ENCODE measurements around the gene POLR3G.

DNA sequence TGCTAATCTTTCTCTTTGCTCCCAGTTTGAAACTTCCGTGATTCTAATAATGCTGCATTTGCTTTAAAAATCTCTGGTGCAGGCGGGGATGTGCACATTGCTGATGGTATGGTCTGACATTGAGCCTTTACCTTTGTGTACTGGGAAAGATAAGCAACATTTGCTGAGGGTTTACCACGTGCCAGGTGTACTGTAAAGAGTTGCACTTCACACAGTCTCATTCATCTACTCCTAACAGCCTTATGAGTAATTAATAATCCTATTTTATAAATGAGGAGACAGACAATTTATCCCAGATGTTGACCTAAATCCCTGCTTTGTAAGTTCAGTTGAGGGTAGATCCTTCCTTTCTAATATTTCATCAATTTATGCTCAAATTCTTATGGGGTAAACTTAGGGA is 83.2 kb downstream of the POLR3G start:
- TF ChIP-seq, protein P1, sequence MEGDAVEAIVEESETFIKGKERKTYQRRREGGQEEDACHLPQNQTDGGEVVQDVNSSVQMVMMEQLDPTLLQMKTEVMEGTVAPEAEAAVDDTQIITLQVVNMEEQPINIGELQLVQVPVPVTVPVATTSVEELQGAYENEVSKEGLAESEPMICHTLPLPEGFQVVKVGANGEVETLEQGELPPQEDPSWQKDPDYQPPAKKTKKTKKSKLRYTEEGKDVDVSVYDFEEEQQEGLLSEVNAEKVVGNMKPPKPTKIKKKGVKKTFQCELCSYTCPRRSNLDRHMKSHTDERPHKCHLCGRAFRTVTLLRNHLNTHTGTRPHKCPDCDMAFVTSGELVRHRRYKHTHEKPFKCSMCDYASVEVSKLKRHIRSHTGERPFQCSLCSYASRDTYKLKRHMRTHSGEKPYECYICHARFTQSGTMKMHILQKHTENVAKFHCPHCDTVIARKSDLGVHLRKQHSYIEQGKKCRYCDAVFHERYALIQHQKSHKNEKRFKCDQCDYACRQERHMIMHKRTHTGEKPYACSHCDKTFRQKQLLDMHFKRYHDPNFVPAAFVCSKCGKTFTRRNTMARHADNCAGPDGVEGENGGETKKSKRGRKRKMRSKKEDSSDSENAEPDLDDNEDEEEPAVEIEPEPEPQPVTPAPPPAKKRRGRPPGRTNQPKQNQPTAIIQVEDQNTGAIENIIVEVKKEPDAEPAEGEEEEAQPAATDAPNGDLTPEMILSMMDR (conservative IDR thresholded peaks at IDR 0.05; ENCODE audit: low read length): no peak
- no peak for TF ChIP-seq EZH2phosphoT487 (IDR thresholded peaks at IDR 0.05; ENCODE audit: borderline replicate concordance, low read depth, low read length)
